Right lobe of liver (tissue), 4 donors: ENCODE measurements around the gene PLCD1.

Experiments
- CTCF ChIP-seq, 4 donors: fragments of 200-600 bp in 3 of 4; fragments of 450-650 bp in 1 of 4; IDR thresholded peaks; one replicate each; pipeline versions ENCODE4 v1.5.1 to v1.8.0; 2016 to 2022; ENCODE audit warnings: antibody characterized with exemption in 4 of 4, mild to moderate bottlenecking in 2 of 4
- POLR2A ChIP-seq: fragments of 450-650 bp; IDR thresholded peaks from one replicate; pipeline ENCODE4 v1.6.1; 2017; ENCODE audit warnings: antibody characterized with exemption, mild to moderate bottlenecking
- donor health status: DM: no; HTN: no; CAD: no.
- donor health status: DM: no; HTN: no; CAD: no.
- donor health status: DM: no; HTN: yes; CAD: no.

GRCh38 chr3:38022301-38022700, 7.1 kb downstream of the PLCD1 start:
- TF ChIP-seq CTCF (IDR thresholded peaks at IDR 0.05) (no peak), POLR2A (no peak)
